SK-N-SH (cell line): ENCODE measurements around the gene FZD2. TPM values are rescaled to one million over a fixed set of nuclear protein-coding genes. Genes with fewer than 3 reads are reported as not detected.
A peak's percentile ranks its signal among the peaks of the same experiment; 100 is the strongest.
"Not testable (repeated sequence)": the region's sequence is repeated elsewhere in the genome, so short reads cannot be mapped to it uniquely, and the experiment has no call there.

Experiments used
- CTCF ChIA-PET: fragments of 300-600, 350-600 bp; formaldehyde crosslinking; extraction: SDS; loops from one replicate; lab custom pipeline; 2021; lab: Yijun Ruan, JAX
- POLR2A ChIA-PET: fragments of 350-600 bp; sonication (Branson Sonifier 250); formaldehyde crosslinking; extraction: SDS; loops from one replicate; lab custom pipeline; 2020; ENCODE audit warnings: antibody characterized with exemption, inconsistent platforms; lab: Yijun Ruan, JAX
- DNase-seq: peaks from one replicate; pipeline ENCODE4 v3.0.0; 2012
- H2AFZ ChIP-seq: fragments of 200-600 bp; sonication (generic); 2 replicates; pipeline ENCODE4 v1.8.1; 2016; ENCODE audit warnings: antibody characterized with exemption, mild to moderate bottlenecking, low read depth
- H3F3A ChIP-seq: fragments of 200-600 bp; sonication (generic); replicated peaks from 2 replicates; pipeline ENCODE3; 2016; ENCODE audit warnings: antibody characterized with exemption, mild to moderate bottlenecking; ENCODE audit not compliant: insufficient read depth
- H3K27ac ChIP-seq, 2 experiments: fragments of 200-500 bp in 1 of 2; fragments of 200-600 bp in 1 of 2; sonication (Bioruptor generic) in 1 of 2; sonication (generic), shearing (Covaris generic) in 1 of 2; 2 replicates each; pipeline versions ENCODE4 v1.5.1 to v1.6.1; 2014 to 2016; ENCODE audit warnings: low read depth in 2 of 2, inconsistent platforms in 1 of 2, low read length in 1 of 2, mild to moderate bottlenecking in 1 of 2, mixed read lengths in 1 of 2
- H3K27me3 ChIP-seq: fragments of 200-600 bp; sonication (generic), shearing (Covaris generic); 2 replicates; pipeline ENCODE4 v1.6.1; 2016; ENCODE audit warnings: mixed run types; ENCODE audit not compliant: insufficient read depth
- H3K36me3 ChIP-seq, 2 experiments: fragments of 200-500 bp in 1 of 2; fragments of 200-600 bp in 1 of 2; sonication (Bioruptor generic) in 1 of 2; sonication (generic) in 1 of 2; replicated peaks in 1 of 2; 2 replicates each; pipeline versions ENCODE3 to v1.5.1; 2014 to 2016; ENCODE audit warnings: low read length in 1 of 2, mild to moderate bottlenecking in 1 of 2; ENCODE audit not compliant: insufficient read depth in 2 of 2, control insufficient read depth in 1 of 2
- H3K4me1 ChIP-seq, 2 experiments: fragments of 200-500 bp in 1 of 2; fragments of 200-600 bp in 1 of 2; sonication (Bioruptor generic) in 1 of 2; sonication (generic), shearing (Covaris generic) in 1 of 2; 2 replicates each; pipeline versions ENCODE4 v1.5.1 to v1.6.1; 2014 to 2016; ENCODE audit warnings: low read depth in 1 of 2, low read length in 1 of 2, mixed run types in 1 of 2; ENCODE audit not compliant: insufficient read depth in 2 of 2, control insufficient read depth in 1 of 2
- H3K4me2 ChIP-seq: fragments of 200-600 bp; sonication (generic), shearing (Covaris generic); 2 replicates; pipeline ENCODE4 v1.6.1; 2017; ENCODE audit warnings: mixed run types
- H3K4me3 ChIP-seq, 2 experiments: fragments of 200-500 bp in 1 of 2; fragments of 200-600 bp in 1 of 2; sonication (Bioruptor generic) in 1 of 2; sonication (generic), shearing (Covaris generic) in 1 of 2; 2 replicates each; pipeline versions ENCODE4 v1.5.1 to v1.8.1; 2014 to 2016; ENCODE audit warnings: low read depth in 2 of 2, inconsistent platforms in 1 of 2, low read length in 1 of 2, mild to moderate bottlenecking in 1 of 2, mixed read lengths in 1 of 2, moderate library complexity in 1 of 2
- H3K79me2 ChIP-seq: fragments of 200-600 bp; sonication (generic); 2 replicates; pipeline ENCODE4 v1.8.1; 2017; ENCODE audit warnings: mild to moderate bottlenecking; ENCODE audit not compliant: insufficient read depth
- H3K9ac ChIP-seq: fragments of 200-600 bp; sonication (generic); 2 replicates; pipeline ENCODE4 v1.6.1; 2017; ENCODE audit warnings: mixed run types
- H3K9me2 ChIP-seq: fragments of 200-600 bp; sonication (generic); 2 replicates; pipeline ENCODE4 v1.6.1; 2017; ENCODE audit warnings: mixed run types
- H3K9me3 ChIP-seq: fragments of 200-600 bp; sonication (generic); 2 replicates; pipeline ENCODE4 v1.6.1; 2017; ENCODE audit warnings: mixed run types, mild to moderate bottlenecking, moderate library complexity
- H4K20me1 ChIP-seq: fragments of 200-600 bp; sonication (generic); 2 replicates; pipeline ENCODE4 v1.6.1; 2017; ENCODE audit warnings: mild to moderate bottlenecking, mixed run types; ENCODE audit not compliant: insufficient read depth
- EP300 ChIP-seq, 2 experiments: IDR thresholded peaks; 2 replicates each; pipeline versions ENCODE4 v1.4.0 to v1.6.1; 2012; ENCODE audit warnings: borderline replicate concordance in 1 of 2, low read depth in 1 of 2, low read length in 1 of 2
- FOSL2 ChIP-seq: IDR thresholded peaks from 2 replicates; pipeline ENCODE4 v1.4.0; 2012; ENCODE audit warnings: low read depth, mild to moderate bottlenecking, moderate library complexity, borderline replicate concordance
- FOXM1 ChIP-seq: IDR thresholded peaks from 2 replicates; pipeline ENCODE4 v1.4.0; 2012; ENCODE audit warnings: low read depth, mild to moderate bottlenecking
- GATA2 ChIP-seq: sonication (generic); formaldehyde crosslinking; IDR thresholded peaks from 2 replicates; pipeline ENCODE4 v1.5.0; 2020; ENCODE audit warnings: mild to moderate bottlenecking, missing genetic modification reagents
- NRF1 ChIP-seq: IDR thresholded peaks from 2 replicates; pipeline ENCODE4 v1.6.1; 2012; ENCODE audit warnings: low read depth, mild to moderate bottlenecking, low read length
- POLR2AphosphoS5 ChIP-seq: IDR thresholded peaks from 2 replicates; pipeline ENCODE4 v1.6.1; 2012; ENCODE audit warnings: low read depth, low read length
- RXRA ChIP-seq: IDR thresholded peaks from 2 replicates; pipeline ENCODE4 v1.4.0; 2012; ENCODE audit warnings: low read depth, mild to moderate bottlenecking, borderline replicate concordance
- TCF12 ChIP-seq: IDR thresholded peaks from 2 replicates; pipeline ENCODE4 v1.4.0; 2012
- TEAD4 ChIP-seq: IDR thresholded peaks from 2 replicates; pipeline ENCODE4 v1.4.0; 2012; ENCODE audit warnings: mild to moderate bottlenecking, borderline replicate concordance; ENCODE audit not compliant: insufficient read depth
- WGBS: methylation state at CpG from one replicate; pipeline ENCODE4 v1.1.6; 2017; ENCODE audit warnings: low lambda C conversion rate; 5-methylcytosine and 5-hydroxymethylcytosine counted together
- polyA plus RNA-seq, 3 experiments: library from polyadenylated mRNA; depleted of rRNA; stranded (reverse); fragments of >200 nt; gene quantifications; 2 replicates each; pipeline ENCODE4 v1.2.3, GENCODE V29; 2012
- TF ChIP-seq, protein P1 (sequence below): IDR thresholded peaks from 2 replicates; pipeline ENCODE4 v1.6.1; 2012; ENCODE audit warnings: mild to moderate bottlenecking, low read depth, low read length, moderate library complexity
- TF ChIP-seq, protein P2 (sequence below): IDR thresholded peaks from 2 replicates; pipeline ENCODE4 v1.4.0; 2012; ENCODE audit warnings: low read depth

Gene FZD2
- polyA plus RNA-seq, 1 of the 3 experiments (the other 2 are of a cell fraction) = 35.1 TPM

DNA sequence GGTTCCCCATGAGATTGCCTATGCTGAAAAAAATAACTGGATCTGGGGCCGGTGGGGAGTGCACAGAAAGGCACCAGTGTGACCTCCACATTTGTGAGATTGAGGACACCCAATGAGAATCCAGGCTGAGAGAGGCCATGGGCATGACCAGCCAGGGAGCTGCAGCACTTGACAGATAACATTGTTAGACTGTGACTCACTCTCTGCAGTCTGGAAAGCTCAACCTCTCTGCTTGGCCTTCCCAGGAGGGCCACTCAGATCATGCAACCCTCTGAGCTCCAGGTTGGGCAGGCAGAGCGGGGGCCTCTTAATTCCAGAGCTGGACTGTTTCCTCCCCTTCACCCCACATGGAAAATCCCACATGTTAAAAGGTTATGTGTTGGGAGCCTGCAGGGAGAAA, 30.1 kb downstream of the FZD2 start (continued):
- TF ChIP-seq, protein P1, sequence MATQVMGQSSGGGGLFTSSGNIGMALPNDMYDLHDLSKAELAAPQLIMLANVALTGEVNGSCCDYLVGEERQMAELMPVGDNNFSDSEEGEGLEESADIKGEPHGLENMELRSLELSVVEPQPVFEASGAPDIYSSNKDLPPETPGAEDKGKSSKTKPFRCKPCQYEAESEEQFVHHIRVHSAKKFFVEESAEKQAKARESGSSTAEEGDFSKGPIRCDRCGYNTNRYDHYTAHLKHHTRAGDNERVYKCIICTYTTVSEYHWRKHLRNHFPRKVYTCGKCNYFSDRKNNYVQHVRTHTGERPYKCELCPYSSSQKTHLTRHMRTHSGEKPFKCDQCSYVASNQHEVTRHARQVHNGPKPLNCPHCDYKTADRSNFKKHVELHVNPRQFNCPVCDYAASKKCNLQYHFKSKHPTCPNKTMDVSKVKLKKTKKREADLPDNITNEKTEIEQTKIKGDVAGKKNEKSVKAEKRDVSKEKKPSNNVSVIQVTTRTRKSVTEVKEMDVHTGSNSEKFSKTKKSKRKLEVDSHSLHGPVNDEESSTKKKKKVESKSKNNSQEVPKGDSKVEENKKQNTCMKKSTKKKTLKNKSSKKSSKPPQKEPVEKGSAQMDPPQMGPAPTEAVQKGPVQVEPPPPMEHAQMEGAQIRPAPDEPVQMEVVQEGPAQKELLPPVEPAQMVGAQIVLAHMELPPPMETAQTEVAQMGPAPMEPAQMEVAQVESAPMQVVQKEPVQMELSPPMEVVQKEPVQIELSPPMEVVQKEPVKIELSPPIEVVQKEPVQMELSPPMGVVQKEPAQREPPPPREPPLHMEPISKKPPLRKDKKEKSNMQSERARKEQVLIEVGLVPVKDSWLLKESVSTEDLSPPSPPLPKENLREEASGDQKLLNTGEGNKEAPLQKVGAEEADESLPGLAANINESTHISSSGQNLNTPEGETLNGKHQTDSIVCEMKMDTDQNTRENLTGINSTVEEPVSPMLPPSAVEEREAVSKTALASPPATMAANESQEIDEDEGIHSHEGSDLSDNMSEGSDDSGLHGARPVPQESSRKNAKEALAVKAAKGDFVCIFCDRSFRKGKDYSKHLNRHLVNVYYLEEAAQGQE = 0 out of 2 replicates have a peak, but pooled peaks have one; percentile 35
- TF ChIP-seq POLR2AphosphoS5 (peak; percentile 68; the same call in 1 of the 2 replicates), NRF1 (no peak), RXRA (no peak; the same call in 1 of the 2 replicates), TEAD4 (no peak), FOSL2 (peak; percentile 90)
- TF ChIP-seq, all 33 proteins: peak for 6

DNA sequence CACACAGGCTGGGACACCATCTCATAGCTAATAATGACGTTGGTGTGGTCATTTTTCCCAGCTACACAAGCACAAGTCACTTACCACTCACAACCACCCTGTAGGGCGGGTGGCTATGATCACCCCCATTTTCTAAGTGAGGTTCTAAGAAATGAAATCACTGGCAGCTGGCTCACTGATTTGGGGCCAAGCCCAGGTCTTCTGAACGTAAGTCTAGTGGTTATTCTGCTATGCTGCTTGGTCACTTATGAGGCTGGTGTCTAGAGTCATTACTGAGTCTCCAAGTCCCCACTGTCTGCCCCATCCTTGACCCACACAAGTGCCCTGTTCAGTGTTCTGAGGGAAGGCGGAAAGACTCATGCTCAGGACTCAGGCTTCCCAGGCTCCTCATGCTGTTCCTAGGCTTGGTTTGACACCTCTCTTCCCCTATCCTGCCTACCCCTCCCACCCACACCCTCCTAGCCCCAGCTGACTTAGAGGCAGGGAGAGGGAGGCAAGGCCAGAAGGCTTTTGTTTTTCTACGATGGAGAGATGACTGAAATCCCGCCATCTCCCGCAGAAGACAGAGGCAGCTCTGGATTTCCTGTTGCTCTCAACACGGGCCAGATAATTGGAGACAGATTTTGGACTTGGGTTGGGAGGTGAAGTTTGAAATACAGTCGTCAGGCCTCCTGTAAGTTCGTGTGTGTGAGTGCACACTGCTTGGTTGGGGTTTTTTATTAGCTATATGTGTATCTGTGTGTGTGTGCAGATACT, 32.2 kb downstream of the FZD2 start:
- Histone ChIP-seq H3K9ac (no peak overlapping the region), H3K4me2 (no peak overlapping the region), H4K20me1 (no peaks in the 10 kb centered on the region), H3K27ac (peak overlapping the region; percentile 12 to 36; a peak in 2 of 4 replicates), H3F3A (peaks cover 16% of the 10 kb centered on the region), H3K36me3 (no peaks in the 10 kb centered on the region), H3K9me2 (no peaks in the 10 kb centered on the region), H3K4me3 (no peak overlapping the region), H3K4me1 (peaks cover 7 to 10% of the 10 kb centered on the region in 2 experiments; a peak in 2 of 4 replicates), H3K9me3 (no peaks in the 10 kb centered on the region), H2AFZ (no peak overlapping the region), H3K27me3 (no peaks in the 10 kb centered on the region), H3K79me2 (no peaks in the 10 kb centered on the region)
- ChIA-PET CTCF (no interaction called here), POLR2A (no interaction called here)
- WGBS = 56% methylated on average over 10 of the region's 10 CpGs
- TF ChIP-seq, protein P2, sequence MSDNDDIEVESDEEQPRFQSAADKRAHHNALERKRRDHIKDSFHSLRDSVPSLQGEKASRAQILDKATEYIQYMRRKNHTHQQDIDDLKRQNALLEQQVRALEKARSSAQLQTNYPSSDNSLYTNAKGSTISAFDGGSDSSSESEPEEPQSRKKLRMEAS = no peak
- TF ChIP-seq TCF12 (peak; percentile 66; the same call in 1 of the 2 replicates), EP300 (IDR thresholded peaks at IDR 0.05; ENCODE audit: borderline replicate concordance in 1 of 2, low read depth in 1 of 2, low read length in 1 of 2) (no peak), GATA2 (CRISPR knock-in tag) (no peak), FOXM1 (no peak)
- peak; percentile 41 for DNase-seq

DNA sequence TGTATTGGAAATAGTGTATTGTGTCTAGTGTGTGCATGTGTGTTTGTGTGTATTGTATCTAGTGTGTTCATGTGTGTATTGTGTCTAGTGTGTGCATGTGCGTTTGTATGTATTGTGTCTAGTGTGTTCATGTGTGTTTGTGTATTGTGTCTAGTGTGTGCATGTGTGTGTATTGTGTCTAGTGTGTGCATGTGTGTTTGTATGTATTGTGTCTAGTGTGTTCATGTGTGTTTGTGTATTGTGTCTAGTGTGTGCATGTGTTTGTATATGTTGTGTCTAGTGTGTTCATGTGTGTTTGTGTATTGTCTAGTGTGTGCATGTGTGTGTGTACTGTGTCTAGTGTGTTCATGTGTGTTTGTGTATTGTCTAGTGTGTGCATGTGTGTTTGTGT, 32.8 kb downstream of the FZD2 start:
- H3K9me3 ChIP-seq, H4K20me1 ChIP-seq, H3K27me3 ChIP-seq, H3K36me3 ChIP-seq, H3K9me2 ChIP-seq, H3K4me1 ChIP-seq, POLR2A ChIA-PET, H2AFZ ChIP-seq, H3K4me3 ChIP-seq, H3K4me2 ChIP-seq, H3K79me2 ChIP-seq, H3K9ac ChIP-seq, CTCF ChIA-PET, DNase-seq: not testable (repeated sequence)
- peaks cover 16% of the 10 kb centered on the region for H3F3A ChIP-seq
- WGBS = 94% methylated on average over 1 of the region's 1 CpG
- H3K27ac ChIP-seq = peak overlapping the region in 1 of 2 experiments; percentile 36; a peak in 1 of 4 replicates

DNA sequence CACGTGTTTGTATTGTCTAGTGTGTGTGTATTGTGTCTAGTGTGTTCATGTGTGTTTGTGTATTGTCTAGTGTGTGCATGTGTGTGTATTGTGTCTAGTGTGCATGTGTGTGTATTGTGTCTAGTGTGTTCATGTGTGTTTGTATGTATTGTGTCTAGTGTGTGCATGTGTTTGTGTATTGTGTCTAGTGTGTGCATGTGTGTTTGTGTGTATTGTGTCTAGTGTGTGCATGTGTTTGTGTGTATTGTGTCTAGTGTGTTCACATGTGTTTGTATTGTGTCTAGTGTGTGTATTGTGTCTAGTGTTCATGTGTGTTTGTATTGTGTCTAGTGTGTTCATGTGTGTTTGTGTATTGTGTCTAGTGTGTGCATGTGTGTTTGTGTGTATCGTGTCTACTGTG, 33.5 kb downstream of the FZD2 start:
- H2AFZ ChIP-seq = peak overlapping the region; percentile 69; the same call in 1 of the 2 replicates
- peaks cover 16% of the 10 kb centered on the region for H3F3A ChIP-seq
- WGBS = 90% methylated on average over 2 of the region's 2 CpGs
- H4K20me1 ChIP-seq, H3K9me2 ChIP-seq, H3K4me2 ChIP-seq, H3K9me3 ChIP-seq, CTCF ChIA-PET, H3K9ac ChIP-seq, H3K36me3 ChIP-seq, H3K27me3 ChIP-seq, POLR2A ChIA-PET, H3K27ac ChIP-seq, H3K79me2 ChIP-seq, H3K4me3 ChIP-seq, H3K4me1 ChIP-seq, DNase-seq: not testable (repeated sequence)
